ENCODE results near the gene NEURL3. TPM values are rescaled to one million over a fixed set of nuclear protein-coding genes. Genes with fewer than 3 reads are reported as not detected.
"Not testable (repeated sequence)": the region's sequence is repeated elsewhere in the genome, so short reads cannot be mapped to it uniquely, and the experiment has no call there.

Gene NEURL3
- total and polyA plus RNA-seq, 2 of the 8 experiments (the other 6 are each of a cell fraction or from before 2014, with no cell fraction given), result not detected

DNA sequence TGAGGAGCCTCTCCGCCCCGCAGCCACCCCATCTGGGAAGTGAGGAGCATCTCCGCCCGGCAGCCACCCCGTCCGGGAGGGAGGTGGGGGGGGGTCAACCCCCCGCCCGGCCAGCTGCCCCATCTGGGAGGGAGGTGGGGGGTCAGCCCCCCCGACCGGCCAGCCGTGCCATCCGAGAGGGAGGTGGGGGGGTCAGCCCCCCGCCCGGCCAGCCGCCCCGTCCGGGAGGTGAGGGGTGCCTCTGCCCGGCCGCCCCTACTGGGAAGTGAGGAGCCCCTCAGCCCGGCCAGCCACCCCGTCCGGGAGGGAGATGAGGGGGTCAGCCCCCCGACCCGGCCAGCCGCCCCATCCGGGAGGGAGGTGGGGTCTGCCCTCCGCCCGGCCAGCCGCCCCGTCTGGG, 43.5 kb downstream of the NEURL3 start:
- H3K18ac ChIP-seq (ENCODE audit: extremely low read depth, low read length); H2BK20ac ChIP-seq (ENCODE audit: low read length); H4K8ac ChIP-seq (ENCODE audit: extremely low read depth, insufficient read depth, low read length); H3K4me2 ChIP-seq (ENCODE audit: insufficient read depth in 1 of 2, low read depth in 2 of 2, low read length in 2 of 2); H4K20me1 ChIP-seq (replicated peaks in 1 of 2; ENCODE audit: control insufficient read depth in 1 of 2, insufficient read depth in 2 of 2, low read length in 2 of 2); H2BK15ac ChIP-seq (ENCODE audit: low read length); H3K27ac ChIP-seq (ENCODE audit: low read depth, low read length); H3K4ac ChIP-seq (replicated peaks; ENCODE audit: insufficient read length, low read depth, low read length); H3K4me3 ChIP-seq (ENCODE audit: extremely low read depth in 1 of 4, insufficient read depth in 2 of 4, low read depth in 3 of 4, low read length in 4 of 4); POLR2A ChIA-PET (ENCODE audit: partially characterized antibody); DNase-seq (ENCODE audit: low read depth in 1 of 2, low spot score in 2 of 2); H4K5ac ChIP-seq (ENCODE audit: insufficient read length, low read depth, low read length); H3K14ac ChIP-seq (ENCODE audit: insufficient read length); H3K9ac ChIP-seq (replicated peaks in 1 of 4; ENCODE audit: extremely low read depth in 1 of 4, low read depth in 3 of 4, low read length in 3 of 4); H3K79me2 ChIP-seq (ENCODE audit: control insufficient read depth in 1 of 2, insufficient read depth in 2 of 2, low read length in 2 of 2); H4K91ac ChIP-seq (replicated peaks; ENCODE audit: insufficient read length, low read length); H3K4me1 ChIP-seq (replicated peaks in 1 of 4; ENCODE audit: control insufficient read depth in 3 of 4, insufficient read depth in 4 of 4, low read length in 3 of 4); H2BK5ac ChIP-seq (ENCODE audit: low read depth, low read length); FAIRE-seq; H3K36me3 ChIP-seq (ENCODE audit: control insufficient read depth in 2 of 4, insufficient read depth in 4 of 4, low read length in 3 of 4); H2BK120ac ChIP-seq (replicated peaks; ENCODE audit: low read depth, low read length); H3K23ac ChIP-seq (ENCODE audit: insufficient read length); H3K56ac ChIP-seq (replicated peaks; ENCODE audit: insufficient read length, low read depth, low read length); H3K27me3 ChIP-seq (replicated peaks in 1 of 4; ENCODE audit: control insufficient read depth in 3 of 4, extremely low read depth in 1 of 4, insufficient read depth in 3 of 4, low read length in 3 of 4); H3K79me1 ChIP-seq (ENCODE audit: low read depth, low read length); CTCF ChIA-PET (ENCODE audit: partially characterized antibody); H2AFZ ChIP-seq (ENCODE audit: low read length); H2BK12ac ChIP-seq (ENCODE audit: low read depth, low read length); H2AK5ac ChIP-seq (ENCODE audit: low read depth, low read length); H3K23me2 ChIP-seq (ENCODE audit: low read depth, low read length): not testable (repeated sequence)
- WGBS, 2 experiments (ENCODE audit: extremely low coverage in 1 of 2, insufficient coverage in 1 of 2, insufficient read length in 1 of 2, insufficient replicate concordance in 2 of 2, low coverage in 1 of 2, low lambda C conversion rate in 2 of 2, missing lambda C conversion rate in 1 of 2), result 100% methylated on average over 4 of the region's 30 CpGs; no CpG with 5 or more reads in 1 of the 2 experiments
- H3K9me3 ChIP-seq (ENCODE audit: insufficient read depth in 2 of 2, low read depth in 1 of 2, low read length in 1 of 2), result peaks cover 0 to 10% of the 10 kb centered on the region in 2 experiments; a peak in 1 of 4 replicates

Data from H1 (cell line).